Activated CD4-positive, CD25-positive, alpha-beta regulatory T cell treated with anti-CD3 and anti-CD28 coated beads, Interleukin-2, amount 50 U/mL, for 72 hours (primary cell): ENCODE results near the gene GP2.

Source experiments
- DNase-seq: peaks from one replicate; pipeline ENCODE4 v3.0.0; 2021

The GP2 gene

DNA sequence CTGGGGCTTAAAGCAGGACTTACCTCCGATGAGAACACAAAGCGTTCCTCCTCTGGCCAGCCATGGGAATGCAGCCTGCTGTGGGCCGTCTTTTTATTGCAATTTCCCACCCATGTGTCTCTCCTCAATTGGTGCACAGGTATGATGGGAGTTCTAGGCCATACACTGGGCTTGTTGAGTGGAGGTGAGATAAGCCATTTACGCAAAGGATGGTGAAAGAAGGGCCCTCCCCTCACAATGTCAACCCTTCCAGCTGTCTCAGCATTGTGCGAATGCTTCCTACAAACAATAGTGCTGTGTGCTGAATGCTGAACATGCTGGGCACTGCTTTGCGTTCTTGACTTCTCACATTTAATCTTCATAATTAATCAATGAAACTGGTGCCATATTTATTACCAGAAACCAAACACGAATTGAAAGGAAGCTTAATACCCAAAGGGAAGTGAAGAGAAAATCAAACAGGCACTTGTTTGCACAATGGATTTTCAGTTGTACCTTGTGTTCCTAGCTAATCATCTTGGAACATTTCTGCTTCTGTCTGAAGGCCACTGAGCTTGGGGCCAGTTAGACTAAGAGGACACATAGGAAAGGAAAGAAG is at the start of gene GP2:
Gene GP2 (minus strand): TSS at position 70 of the 598 bp plus-strand sequence. CDS start 1,082 bp downstream, outside the sequence.
- no peak for DNase-seq

DNA sequence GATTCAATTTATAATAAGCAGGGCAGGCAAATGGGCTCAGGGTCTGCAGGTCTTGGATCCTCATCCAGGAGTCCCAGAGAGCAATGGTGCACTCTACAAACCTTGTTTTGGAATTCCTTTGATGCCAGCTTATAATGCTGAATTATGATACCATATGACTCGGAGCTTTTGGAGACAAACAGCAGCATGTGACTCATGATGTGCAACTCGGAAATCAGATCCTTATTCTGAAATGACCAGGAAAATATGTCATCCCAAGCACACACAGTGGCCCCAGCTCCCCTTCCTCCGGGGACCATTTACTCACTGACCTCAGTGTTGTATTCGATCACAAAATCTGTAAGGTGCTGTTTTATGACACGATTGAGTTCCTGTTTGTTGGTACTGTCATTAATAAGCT is 45.4 kb upstream of the GP2 start:
- no peak for DNase-seq

DNA sequence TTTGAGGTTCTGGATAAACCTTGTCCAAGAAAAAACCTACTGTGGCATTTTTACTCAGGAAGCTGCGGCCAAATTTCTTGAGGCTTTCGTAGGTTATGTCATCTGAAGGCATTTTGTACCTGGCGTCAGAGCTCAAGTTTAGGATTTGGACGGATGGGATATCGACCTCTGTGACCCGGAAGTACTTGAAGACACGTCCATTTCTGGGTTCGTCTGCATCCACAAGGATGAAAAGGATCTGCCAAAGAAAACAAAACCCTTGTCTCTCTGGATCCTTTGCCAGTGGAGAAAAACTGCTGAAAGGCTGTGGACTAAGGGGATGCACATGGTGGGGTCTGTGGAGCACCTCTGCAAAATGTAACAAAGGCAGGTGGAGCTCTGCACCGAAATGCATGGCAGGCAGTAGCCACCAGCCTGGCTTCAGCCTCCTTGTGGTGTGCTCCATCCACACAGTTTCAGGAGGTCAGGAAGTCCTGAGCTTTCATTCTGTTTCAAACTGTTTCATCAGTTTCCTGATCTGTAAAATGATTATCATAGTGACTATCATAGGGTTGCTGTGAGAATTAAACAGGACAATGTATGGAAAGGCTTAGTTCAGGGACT is 42.2 kb upstream of the GP2 start:
- DNase-seq = no peak

DNA sequence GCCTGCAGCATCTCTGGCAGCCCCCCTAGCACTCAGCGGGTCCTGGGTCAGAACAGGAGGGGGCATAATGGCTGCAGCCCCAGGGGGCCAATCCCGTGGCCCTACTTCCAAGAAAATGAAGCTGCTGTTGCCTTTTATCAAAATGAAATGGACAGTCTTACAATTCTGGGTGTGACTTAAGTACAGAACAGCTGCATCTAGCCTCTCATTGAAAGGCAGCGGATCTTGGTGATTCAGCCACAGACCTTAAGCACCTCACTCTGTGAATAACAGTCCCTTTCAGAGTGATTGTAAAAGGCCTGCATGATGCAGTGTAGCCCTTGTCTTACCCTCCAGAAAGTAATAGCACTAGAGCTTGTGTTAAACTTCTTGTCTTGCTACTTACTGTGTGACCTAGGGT is 36.7 kb upstream of the GP2 start:
- no peak for DNase-seq

DNA sequence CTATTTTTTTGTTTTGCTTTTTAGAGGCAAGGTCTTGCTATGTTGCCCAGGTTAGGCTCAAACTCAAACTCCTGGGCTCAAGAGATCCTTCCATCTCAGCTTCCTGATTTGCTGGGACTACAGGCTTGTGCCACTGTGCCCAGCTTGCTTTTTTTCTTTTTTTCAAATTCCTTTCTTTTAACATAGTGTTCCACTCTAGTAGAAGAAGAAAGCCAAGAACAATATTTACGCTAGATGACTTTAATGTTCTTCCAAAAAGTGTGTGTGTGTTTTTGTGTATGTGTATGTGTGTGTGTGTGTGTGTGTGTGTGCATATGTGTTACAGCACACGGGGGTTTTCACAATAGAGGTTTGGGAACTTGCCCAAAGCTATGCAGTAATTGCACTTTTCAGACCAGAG is 35.9 kb upstream of the GP2 start:
- no peak for DNase-seq

DNA sequence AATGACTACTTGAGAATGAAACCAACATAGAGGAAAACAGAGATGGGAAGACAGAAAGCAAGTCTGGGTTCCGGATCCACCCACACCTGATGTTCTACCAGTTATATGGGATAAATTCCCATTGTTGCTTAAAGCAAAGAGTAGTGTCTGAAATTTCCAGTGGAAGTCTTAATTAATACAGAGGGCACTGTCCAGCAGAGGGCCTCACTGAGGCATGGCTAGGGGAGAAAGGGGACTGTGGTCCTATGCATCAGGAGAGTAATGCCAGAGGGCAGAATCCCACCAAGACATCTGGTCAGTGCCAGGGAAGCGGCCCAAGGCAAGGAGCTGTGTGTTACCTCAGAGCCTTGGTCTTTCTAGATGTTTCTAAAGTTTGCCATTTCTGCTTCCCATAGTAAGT is 32.7 kb upstream of the GP2 start:
- DNase-seq = no peak

DNA sequence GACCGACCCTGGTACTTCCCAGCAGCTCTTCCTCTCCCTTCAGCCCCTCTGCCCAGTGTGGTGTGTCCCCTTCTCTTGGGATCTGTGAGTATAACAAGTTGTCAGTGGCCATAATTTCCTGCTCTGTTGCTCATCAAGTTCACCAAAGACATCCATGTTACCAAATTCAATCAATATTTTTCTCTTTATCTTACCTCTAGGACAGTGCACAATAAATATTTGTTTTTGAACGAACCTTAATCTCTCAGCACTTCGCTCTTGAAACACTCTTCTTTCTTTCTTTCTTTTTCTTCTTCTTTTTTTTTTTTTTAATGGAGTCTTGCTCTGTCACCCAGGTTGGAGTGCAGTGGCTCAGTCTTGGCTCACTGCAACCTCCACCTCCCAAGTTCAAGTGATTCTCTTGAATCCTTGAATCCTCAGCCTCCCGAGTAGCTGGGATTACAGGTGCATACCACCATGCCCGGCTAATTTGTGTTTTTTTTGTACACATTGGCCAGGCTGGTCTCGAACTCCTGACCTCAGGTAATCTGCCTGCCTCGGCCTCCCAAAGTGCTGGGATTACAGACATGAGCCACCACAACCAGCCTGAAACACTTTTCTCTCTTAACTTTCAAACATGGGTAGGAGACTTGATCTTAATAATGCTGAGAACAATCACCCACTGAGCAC is 27.9 kb upstream of the GP2 start:
- DNase-seq = no peak

DNA sequence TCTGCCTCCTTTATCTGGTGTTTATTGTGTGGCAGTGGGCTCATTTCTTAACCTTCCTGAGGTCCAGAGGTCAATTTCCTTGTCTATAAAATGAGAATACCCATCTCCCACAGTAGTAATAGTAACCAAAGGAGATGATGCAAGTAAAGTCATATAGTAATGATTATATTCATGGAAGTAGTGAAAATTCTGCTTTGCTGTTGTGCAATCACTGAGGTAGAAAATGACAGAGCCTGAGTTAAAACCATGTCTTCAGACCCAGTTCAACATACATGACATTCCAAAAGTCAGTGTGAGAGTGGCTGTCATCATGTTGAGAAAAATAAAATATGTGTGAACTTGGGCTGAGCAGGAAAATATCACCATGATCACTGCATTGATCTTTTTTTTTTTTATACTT is 26.1 kb upstream of the GP2 start:
- no peak for DNase-seq

DNA sequence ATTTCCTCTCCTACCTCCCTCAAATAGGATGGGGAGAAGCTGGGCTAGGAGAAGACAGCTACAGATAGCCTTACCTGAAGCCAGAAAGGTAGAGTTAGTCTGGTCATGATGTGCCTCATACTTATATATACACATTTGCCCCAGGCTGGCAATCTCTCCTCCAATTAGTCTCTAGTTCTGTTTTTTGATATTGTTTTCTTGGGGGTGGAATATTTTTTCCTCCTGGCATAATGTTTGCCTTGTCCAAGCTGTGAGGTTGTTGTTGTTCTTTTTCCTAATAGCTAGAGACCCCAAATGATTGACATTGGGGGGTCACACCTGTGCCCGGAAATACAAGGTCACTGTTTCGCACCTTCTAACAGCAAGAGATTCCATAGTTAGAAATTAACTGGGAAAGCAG is 25.3 kb upstream of the GP2 start, which contains the start of gene UMOD:
Gene UMOD (minus strand): TSS at position 101 of the 400 bp plus-strand sequence. CDS start 1,978 bp downstream, outside the sequence.
- no peak for DNase-seq

DNA sequence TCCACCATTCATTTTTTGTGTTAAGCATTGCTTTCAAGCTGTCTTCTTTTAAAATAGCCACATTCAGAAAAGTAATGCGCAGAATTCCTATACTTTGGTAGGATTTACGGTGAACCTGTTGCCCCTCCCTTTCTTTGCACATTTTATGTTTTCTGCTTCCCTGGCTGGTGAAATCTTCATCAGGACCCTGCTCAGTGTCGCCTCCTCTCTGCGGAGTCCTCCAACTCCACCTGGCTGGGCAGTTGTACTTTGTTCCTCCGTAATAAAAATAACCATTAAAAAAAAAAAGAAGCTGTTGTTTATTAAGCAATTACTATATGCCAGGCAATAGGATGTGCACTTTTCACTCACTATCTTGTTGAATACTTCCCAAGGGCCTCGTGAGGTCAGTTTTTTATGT is 22.3 kb upstream of the GP2 start:
- DNase-seq = no peak

DNA sequence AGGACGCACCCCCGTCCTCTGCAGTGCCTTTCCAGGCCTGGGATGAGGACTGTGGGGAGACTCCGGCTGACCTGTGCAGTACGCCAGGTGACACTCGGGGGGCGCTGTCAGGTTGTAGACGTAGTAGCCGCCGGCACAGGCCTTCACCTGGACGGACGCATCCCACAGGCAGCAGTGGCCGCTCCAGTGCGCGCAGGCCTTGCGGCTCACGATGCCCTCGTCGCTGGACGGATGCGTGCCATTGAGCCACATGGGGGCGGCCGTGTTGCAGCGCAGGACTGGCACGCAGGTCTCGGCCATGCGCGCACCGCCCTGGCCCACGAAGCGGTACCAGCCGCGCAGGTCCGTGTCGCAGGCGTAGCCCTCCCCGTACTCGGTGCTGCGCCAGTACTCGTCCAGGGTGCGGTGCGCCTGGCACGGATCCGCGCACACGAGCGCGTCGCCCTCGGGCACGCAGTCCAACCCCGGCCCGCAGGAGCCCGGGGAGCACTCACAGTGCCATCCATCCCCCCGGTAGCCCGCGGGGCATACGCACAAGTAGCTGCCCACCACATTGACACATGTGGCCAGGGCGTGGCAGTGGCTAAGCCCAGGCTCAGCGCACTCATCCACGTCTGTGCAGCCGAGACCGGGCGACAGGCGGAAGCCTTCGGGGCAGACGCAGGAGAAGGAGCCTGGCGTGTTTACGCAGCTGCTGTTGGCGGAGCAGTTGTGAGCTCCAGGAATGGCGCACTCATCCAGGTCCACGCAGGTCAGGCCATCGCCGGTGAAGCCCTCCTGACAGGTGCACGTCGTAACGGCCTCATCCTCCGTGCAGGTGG is 21.3 kb upstream of the GP2 start:
- no peak for DNase-seq

DNA sequence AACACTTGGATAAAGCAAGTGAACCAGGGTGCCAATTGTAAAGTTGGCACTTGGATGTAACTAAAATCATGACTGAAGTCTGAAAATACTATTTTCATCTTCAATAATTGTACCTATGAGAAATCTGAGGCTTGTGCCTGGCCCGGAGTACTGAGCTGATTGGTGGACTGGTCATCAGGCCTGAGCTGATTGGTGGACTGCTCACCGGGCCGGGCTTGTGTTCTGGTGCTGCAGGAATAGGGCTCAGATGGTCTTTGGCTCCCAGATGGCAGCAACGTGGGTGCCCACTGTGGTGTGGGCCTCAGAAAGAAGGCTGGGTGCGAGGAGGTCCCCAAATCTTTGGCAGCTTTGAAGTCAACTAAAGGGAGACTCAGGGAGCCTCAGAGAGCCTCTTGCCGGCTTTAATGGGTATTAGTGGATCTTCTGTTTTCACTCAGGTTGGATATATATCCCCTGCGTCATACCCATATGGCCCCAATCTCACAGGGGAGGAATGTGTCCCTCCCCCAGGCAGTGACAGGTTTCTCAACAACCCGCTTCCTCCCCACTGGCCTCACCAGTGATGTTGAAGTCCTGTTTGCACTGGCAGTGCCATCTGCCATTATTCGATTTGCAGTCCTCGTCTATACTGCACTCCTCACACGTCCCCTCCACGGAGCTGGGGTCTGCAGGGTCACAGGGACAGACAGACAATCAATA is 20.5 kb upstream of the GP2 start:
- DNase-seq = no peak

DNA sequence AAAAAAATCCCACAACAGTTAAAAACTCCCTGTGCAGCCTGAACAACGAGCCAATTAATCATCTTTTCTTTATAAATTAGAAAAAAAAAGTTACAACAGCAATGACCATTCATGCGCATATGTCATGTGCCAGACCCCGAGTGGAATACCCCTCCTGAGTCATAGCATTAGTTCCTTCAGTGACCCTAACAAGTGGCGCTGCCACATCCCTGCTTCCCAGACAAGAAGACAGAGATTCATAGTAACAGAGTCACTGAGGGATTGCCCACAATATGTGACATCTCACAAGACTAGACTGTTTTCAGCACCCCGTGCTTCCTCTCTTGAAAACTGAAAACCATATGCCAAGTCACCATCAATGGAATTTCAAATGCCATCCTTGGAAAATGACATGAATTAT is 17.3 kb upstream of the GP2 start:
- DNase-seq = no peak

DNA sequence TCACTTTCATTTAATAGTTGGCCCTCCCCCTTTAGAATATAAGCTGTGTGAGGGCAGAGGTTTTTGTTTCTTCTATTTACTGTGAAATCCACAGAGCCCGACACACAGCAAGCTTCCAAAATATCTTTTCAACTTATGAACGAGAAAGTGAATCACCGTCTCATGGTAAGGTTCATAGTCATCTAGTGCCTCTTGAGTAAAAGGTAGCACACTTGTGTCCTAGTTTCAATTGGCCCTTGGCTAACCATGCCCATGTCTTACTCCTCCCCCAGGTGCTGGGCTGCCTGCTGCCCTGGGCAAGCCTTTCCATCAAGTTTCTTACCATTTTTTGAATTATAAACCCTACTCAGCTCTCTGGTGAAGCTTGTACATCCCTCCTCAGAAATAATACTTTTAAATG is 12.4 kb upstream of the GP2 start:
- no peak for DNase-seq

DNA sequence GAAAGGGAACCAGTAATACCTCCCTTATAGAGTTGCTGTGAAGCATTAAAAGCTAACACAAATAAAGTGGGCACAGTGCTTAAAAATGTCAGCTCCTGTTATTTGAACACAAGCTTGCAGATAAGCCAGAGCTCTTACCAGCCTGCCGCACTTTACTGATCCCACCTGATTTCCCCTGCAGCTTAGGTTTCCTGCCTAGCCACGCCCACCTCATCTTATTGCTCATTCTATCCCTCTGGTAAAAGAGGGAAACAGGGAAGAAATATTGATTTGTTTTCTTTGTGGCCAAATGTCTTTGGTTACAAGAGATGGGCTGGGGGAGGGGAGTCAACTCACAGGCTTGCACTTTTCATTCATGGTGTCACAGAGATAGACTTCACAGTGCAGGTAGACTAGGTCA is 9.6 kb upstream of the GP2 start:
- no peak for DNase-seq

DNA sequence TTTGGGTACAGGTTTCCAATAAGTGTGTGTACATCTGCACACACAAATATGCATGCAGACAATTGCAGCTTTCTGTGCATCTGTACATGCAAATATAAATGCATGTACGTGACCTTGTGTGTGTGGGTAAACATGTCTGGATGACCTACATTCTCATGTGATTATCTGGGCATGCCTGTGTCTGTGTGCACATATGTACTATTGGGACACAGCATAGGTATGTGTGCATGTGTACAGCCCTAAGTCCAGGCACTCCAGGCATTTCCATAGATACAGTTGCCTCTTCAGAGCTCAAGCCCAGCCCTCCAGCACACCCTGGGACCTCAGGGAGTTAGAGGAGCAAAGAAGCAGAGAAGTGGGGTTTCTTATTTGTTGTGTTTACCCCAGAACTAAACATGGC is 7.1 kb upstream of the GP2 start:
- no peak for DNase-seq

DNA sequence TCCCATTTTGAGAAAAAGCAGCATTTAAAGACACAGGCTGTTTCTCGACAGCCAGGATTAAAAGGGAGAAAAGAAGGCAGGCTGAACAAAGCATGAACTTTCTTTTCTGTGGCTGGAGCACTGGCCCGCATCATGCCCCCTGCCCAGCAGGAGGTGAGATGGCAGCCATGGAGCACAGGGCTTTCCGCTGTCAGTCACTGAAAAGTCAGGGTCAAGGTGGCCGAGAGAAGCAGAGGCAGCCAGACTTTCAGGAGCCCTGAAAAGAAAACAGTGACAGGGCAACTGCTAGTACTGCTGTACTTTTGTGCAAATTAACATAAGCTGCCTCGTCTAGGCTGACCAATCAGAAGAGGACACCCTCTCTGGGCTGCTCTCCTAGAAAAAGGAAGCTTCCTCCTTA is 5.8 kb upstream of the GP2 start:
- no peak for DNase-seq

DNA sequence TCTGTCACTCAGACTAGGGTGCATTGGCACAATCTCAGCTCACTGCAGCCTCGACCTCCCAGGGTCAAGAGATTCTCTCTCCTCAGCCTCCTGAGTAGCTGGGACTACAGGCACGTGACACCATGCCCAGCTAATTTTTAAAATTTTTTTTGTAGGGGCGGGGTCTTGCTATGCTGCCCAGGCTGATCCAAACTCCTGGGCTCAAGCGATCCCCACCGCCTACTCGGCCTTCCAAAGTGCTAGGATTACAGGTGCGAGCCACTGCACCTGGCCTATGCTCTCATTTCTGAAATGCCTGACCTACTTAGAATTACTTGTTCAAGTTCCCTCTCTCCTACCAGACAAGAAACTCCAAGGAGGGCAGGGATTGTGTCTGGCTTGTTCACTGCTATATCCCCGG is 5.1 kb upstream of the GP2 start:
- DNase-seq = no peak

DNA sequence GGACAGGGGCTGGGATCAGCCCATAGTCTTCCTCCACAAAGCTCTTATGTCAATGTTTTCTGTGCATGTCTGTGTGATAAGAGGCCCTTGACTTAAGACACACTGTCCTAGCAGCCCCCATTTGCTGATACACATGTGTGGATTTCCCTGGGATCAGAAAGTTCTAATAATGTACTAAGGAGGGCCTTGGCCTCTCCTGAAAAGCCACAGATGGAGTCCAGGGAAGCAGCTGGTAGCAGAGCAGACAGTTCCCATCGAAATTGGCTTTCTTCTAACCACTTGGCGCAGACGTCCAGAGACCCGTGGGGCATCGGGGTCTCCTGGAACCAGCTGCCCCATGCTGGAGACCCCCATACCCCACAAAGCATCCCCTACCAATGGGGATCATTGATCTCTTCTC is 4.3 kb upstream of the GP2 start:
- DNase-seq = no peak

DNA sequence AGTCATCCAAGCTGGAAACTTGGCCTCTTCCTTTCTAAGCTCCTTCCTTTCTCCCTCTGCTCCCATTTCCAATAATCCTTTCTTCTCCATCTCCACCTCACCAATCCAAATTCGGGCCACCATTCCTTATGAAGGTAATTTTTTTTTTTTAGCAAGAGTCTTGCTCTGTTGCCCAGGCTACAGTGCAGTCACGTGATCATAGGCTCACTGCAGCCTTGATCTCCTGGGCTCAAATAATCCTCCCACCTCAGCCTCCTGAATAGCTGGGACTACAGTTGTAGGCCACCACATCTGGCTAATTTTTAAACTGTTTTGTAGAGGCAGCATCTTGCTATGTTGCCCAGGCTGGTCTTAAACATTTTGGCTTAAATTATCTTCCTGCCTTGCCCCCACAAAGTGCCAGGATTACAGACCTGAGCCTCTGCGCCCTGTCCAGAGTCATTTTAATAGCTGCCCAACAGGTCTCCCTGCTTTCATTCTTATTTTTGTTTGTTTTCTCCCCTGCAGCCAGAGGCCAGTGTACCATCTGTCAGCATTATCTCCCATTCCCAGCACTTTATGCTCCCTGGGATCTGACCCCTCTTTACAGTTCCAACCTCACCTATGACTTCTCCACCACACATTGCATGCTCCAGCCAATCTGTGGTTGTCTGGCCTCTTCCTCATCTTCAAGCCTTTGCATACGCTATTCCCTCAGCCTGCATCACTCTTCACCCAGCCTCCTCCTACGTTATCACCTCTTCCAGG is 2.3 kb upstream of the GP2 start:
- no peak for DNase-seq

DNA sequence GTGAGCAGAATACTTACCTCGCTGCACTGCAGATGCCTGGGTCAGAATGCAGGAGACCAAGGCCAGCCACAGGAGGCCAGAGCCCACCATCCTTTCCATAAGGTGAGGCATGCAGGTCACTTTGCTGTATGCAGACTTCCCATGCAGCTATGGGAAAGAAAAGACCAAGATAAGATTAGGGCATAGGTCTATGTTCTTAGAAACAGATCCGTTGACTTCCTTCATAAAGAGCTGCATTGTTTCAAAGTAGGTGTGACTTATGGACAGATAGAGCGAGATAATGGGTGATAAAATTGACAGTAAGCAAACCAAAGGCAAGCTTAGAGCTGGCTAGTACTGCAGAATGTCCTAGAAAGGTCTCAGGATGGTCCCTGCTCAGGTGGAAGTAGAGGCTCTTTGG is 992 bp downstream of the GP2 start:
- DNase-seq = no peak

DNA sequence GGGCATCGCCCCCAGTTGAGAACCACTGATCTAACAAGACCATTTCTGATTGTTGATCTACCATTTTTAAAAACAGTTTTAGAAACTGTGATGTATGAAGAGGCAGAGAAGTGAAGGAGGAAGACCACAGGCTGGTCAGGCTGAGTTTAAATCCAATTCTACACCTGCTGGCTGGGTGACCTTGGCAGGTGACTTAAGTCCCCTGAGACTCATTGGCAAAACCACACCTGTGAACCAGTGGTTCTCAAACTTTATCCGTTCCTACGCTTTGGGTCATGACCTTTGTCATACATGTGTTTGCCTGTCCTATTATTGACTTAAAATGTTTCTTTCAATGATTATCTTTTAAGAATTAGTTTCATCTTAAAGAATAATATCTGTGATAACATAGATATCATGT is 2.3 kb downstream of the GP2 start:
- no peak for DNase-seq
